ENCODE data around the gene ATG16L2. TPM values are rescaled to one million over a fixed set of nuclear protein-coding genes. Genes with fewer than 3 reads are reported as not detected.

Gene ATG16L2
- total and polyA plus RNA-seq, 2 donors = 10.6 to 56.5 TPM

- H3K27me3 ChIP-seq (ENCODE audit: control insufficient read depth in 2 of 2, insufficient read depth in 1 of 2, low read length in 1 of 2) = no peaks in the 10 kb centered on the region
- H3K9me3 ChIP-seq (ENCODE audit: control insufficient read depth in 2 of 2, insufficient read depth in 1 of 2, low read length in 1 of 2) = peaks cover 0 to 2% of the 10 kb centered on the region in 2 donors
- 97% methylated on average over 12 of the region's 12 CpGs for WGBS
- no peak for DNase-seq (ENCODE audit: low read depth in 6 of 9, low spot score in 9 of 9)
- H3K27ac ChIP-seq (ENCODE audit: low read depth in 1 of 2, low read length in 1 of 2) = no peak overlapping the region
- H3K4me3 ChIP-seq (ENCODE audit: low read length in 2 of 2) = no peak overlapping the region
- peaks cover 0 to 13% of the 10 kb centered on the region in 2 donors for H3K4me1 ChIP-seq (ENCODE audit: control insufficient read depth in 2 of 2, insufficient read depth in 2 of 2, low read length in 2 of 2)
- H3K36me3 ChIP-seq (ENCODE audit: control insufficient read depth in 2 of 2, insufficient read depth in 2 of 2, low read length in 1 of 2) = no peaks in the 10 kb centered on the region
Measured at GRCh38 chr11:72772059-72772458, 42.2 kb upstream of the ATG16L2 start.

GRCh38 chr11:72773291-72773690, 40.9 kb upstream of the ATG16L2 start:
- DNase-seq (ENCODE audit: low read depth in 6 of 9, low spot score in 9 of 9) = no peak
- H3K4me1 ChIP-seq (ENCODE audit: control insufficient read depth in 2 of 2, insufficient read depth in 2 of 2, low read length in 2 of 2) = peaks cover 0 to 13% of the 10 kb centered on the region in 2 donors
- H3K4me3 ChIP-seq (ENCODE audit: low read length in 2 of 2) = no peak overlapping the region
- H3K36me3 ChIP-seq (ENCODE audit: control insufficient read depth in 2 of 2, insufficient read depth in 2 of 2, low read length in 1 of 2) = no peaks in the 10 kb centered on the region
- 84% methylated on average over 5 of the region's 5 CpGs for WGBS
- H3K27me3 ChIP-seq (ENCODE audit: control insufficient read depth in 2 of 2, insufficient read depth in 1 of 2, low read length in 1 of 2) = no peaks in the 10 kb centered on the region
- H3K9me3 ChIP-seq (ENCODE audit: control insufficient read depth in 2 of 2, insufficient read depth in 1 of 2, low read length in 1 of 2) = peaks cover 0 to 2% of the 10 kb centered on the region in 2 donors
- no peak overlapping the region for H3K27ac ChIP-seq (ENCODE audit: low read depth in 1 of 2, low read length in 1 of 2)

- no peaks in the 10 kb centered on the region for H3K36me3 ChIP-seq (ENCODE audit: control insufficient read depth in 2 of 2, insufficient read depth in 2 of 2, low read length in 1 of 2)
- DNase-seq (ENCODE audit: low read depth in 6 of 9, low spot score in 9 of 9) = no peak
- H3K27ac ChIP-seq (ENCODE audit: low read depth in 1 of 2, low read length in 1 of 2) = no peak overlapping the region
- H3K4me1 ChIP-seq (ENCODE audit: control insufficient read depth in 2 of 2, insufficient read depth in 2 of 2, low read length in 2 of 2) = peaks cover 0 to 13% of the 10 kb centered on the region in 2 donors
- no peaks in the 10 kb centered on the region for H3K27me3 ChIP-seq (ENCODE audit: control insufficient read depth in 2 of 2, insufficient read depth in 1 of 2, low read length in 1 of 2)
- H3K4me3 ChIP-seq (ENCODE audit: low read length in 2 of 2) = no peak overlapping the region
- 79% methylated on average over 6 of the region's 6 CpGs for WGBS
- peaks cover 0 to 2% of the 10 kb centered on the region in 2 donors for H3K9me3 ChIP-seq (ENCODE audit: control insufficient read depth in 2 of 2, insufficient read depth in 1 of 2, low read length in 1 of 2)
Measured at GRCh38 chr11:72773696-72774095, 40.5 kb upstream of the ATG16L2 start.

- 98% methylated on average over 6 of the region's 6 CpGs for WGBS
- Histone ChIP-seq H3K27ac (ENCODE audit: low read depth in 1 of 2, low read length in 1 of 2) (no peak overlapping the region), H3K4me1 (ENCODE audit: control insufficient read depth in 2 of 2, insufficient read depth in 2 of 2, low read length in 2 of 2) (peaks cover 0 to 13% of the 10 kb centered on the region in 2 donors), H3K36me3 (ENCODE audit: control insufficient read depth in 2 of 2, insufficient read depth in 2 of 2, low read length in 1 of 2) (no peaks in the 10 kb centered on the region), H3K9me3 (ENCODE audit: control insufficient read depth in 2 of 2, insufficient read depth in 1 of 2, low read length in 1 of 2) (peaks cover 0 to 2% of the 10 kb centered on the region in 2 donors), H3K27me3 (ENCODE audit: control insufficient read depth in 2 of 2, insufficient read depth in 1 of 2, low read length in 1 of 2) (no peaks in the 10 kb centered on the region), H3K4me3 (ENCODE audit: low read length in 2 of 2) (no peak overlapping the region)
- DNase-seq (ENCODE audit: low read depth in 6 of 9, low spot score in 9 of 9) = no peak
Measured at GRCh38 chr11:72774499-72774898, 39.7 kb upstream of the ATG16L2 start.

- no peak for DNase-seq (ENCODE audit: low read depth in 6 of 9, low spot score in 9 of 9)
- peaks cover 0 to 9% of the 10 kb centered on the region in 2 donors for H3K27me3 ChIP-seq (ENCODE audit: control insufficient read depth in 2 of 2, insufficient read depth in 1 of 2, low read length in 1 of 2)
- no peak overlapping the region for H3K27ac ChIP-seq (ENCODE audit: low read depth in 1 of 2, low read length in 1 of 2)
- peaks cover 0 to 15% of the 10 kb centered on the region in 2 donors for H3K4me1 ChIP-seq (ENCODE audit: control insufficient read depth in 2 of 2, insufficient read depth in 2 of 2, low read length in 2 of 2)
- no peak overlapping the region for H3K4me3 ChIP-seq (ENCODE audit: low read length in 2 of 2)
- 97% methylated on average over 7 of the region's 7 CpGs for WGBS
- H3K9me3 ChIP-seq (ENCODE audit: control insufficient read depth in 2 of 2, insufficient read depth in 1 of 2, low read length in 1 of 2) = peaks cover 0 to 2% of the 10 kb centered on the region in 2 donors
- H3K36me3 ChIP-seq (ENCODE audit: control insufficient read depth in 2 of 2, insufficient read depth in 2 of 2, low read length in 1 of 2) = no peaks in the 10 kb centered on the region
Measured at GRCh38 chr11:72775288-72776110, 38.7 kb upstream of the ATG16L2 start.

- peaks cover 0 to 2% of the 10 kb centered on the region in 2 donors for H3K9me3 ChIP-seq (ENCODE audit: control insufficient read depth in 2 of 2, insufficient read depth in 1 of 2, low read length in 1 of 2)
- no peak overlapping the region for H3K4me3 ChIP-seq (ENCODE audit: low read length in 2 of 2)
- H3K36me3 ChIP-seq (ENCODE audit: control insufficient read depth in 2 of 2, insufficient read depth in 2 of 2, low read length in 1 of 2) = no peaks in the 10 kb centered on the region
- H3K4me1 ChIP-seq (ENCODE audit: control insufficient read depth in 2 of 2, insufficient read depth in 2 of 2, low read length in 2 of 2) = peaks cover 0 to 17% of the 10 kb centered on the region in 2 donors
- WGBS = 96% methylated on average over 9 of the region's 9 CpGs
- peaks cover 2 to 17% of the 10 kb centered on the region in 2 donors for H3K27me3 ChIP-seq (ENCODE audit: control insufficient read depth in 2 of 2, insufficient read depth in 1 of 2, low read length in 1 of 2)
- no peak for DNase-seq (ENCODE audit: low read depth in 6 of 9, low spot score in 9 of 9)
- H3K27ac ChIP-seq (ENCODE audit: low read depth in 1 of 2, low read length in 1 of 2) = no peak overlapping the region
Measured at GRCh38 chr11:72776117-72776843, 37.9 kb upstream of the ATG16L2 start.

GRCh38 chr11:72776844-72777754, 37.1 kb upstream of the ATG16L2 start:
- Histone ChIP-seq H3K27ac (ENCODE audit: low read depth in 1 of 2, low read length in 1 of 2) (no peak overlapping the region), H3K4me3 (ENCODE audit: low read length in 2 of 2) (no peak overlapping the region), H3K36me3 (ENCODE audit: control insufficient read depth in 2 of 2, insufficient read depth in 2 of 2, low read length in 1 of 2) (no peaks in the 10 kb centered on the region), H3K4me1 (ENCODE audit: control insufficient read depth in 2 of 2, insufficient read depth in 2 of 2, low read length in 2 of 2) (peaks cover 3 to 20% of the 10 kb centered on the region in 2 donors), H3K27me3 (ENCODE audit: control insufficient read depth in 2 of 2, insufficient read depth in 1 of 2, low read length in 1 of 2) (peaks cover 2 to 21% of the 10 kb centered on the region in 2 donors), H3K9me3 (ENCODE audit: control insufficient read depth in 2 of 2, insufficient read depth in 1 of 2, low read length in 1 of 2) (no peaks in the 10 kb centered on the region)
- WGBS = 93% methylated on average over 7 of the region's 7 CpGs
- no peak for DNase-seq (ENCODE audit: low read depth in 6 of 9, low spot score in 9 of 9)

- DNase-seq (ENCODE audit: low read depth in 6 of 9, low spot score in 9 of 9) = no peak
- 98% methylated on average over 5 of the region's 5 CpGs for WGBS
Measured at GRCh38 chr11:72777755-72778278, 36.4 kb upstream of the ATG16L2 start.

More at GRCh38 chr11:72777755-72778278, 36.4 kb upstream of the ATG16L2 start:
- Histone ChIP-seq H3K9me3 (ENCODE audit: control insufficient read depth in 2 of 2, insufficient read depth in 1 of 2, low read length in 1 of 2) (no peaks in the 10 kb centered on the region), H3K36me3 (ENCODE audit: control insufficient read depth in 2 of 2, insufficient read depth in 2 of 2, low read length in 1 of 2) (no peaks in the 10 kb centered on the region), H3K4me3 (ENCODE audit: low read length in 2 of 2) (no peak overlapping the region), H3K27ac (ENCODE audit: low read depth in 1 of 2, low read length in 1 of 2) (no peak overlapping the region), H3K27me3 (ENCODE audit: control insufficient read depth in 2 of 2, insufficient read depth in 1 of 2, low read length in 1 of 2) (peaks cover 2 to 27% of the 10 kb centered on the region in 2 donors), H3K4me1 (ENCODE audit: control insufficient read depth in 2 of 2, insufficient read depth in 2 of 2, low read length in 2 of 2) (peaks cover 6 to 20% of the 10 kb centered on the region in 2 donors)

All from thymus (tissue), 11 donors.